Suprapubic skin (tissue), 4 donors: ENCODE data around the gene INHBC. TPM values are rescaled to one million over a fixed set of nuclear protein-coding genes. Genes with fewer than 3 reads are reported as not detected.

Experiments
- DNase-seq, 2 donors: peaks; one replicate each; pipeline ENCODE4 v3.0.0-alpha.2; 2019; ENCODE audit warnings: low spot score in 2 of 2
- H3K27ac ChIP-seq: fragments of 200-600 bp; sonication (generic); one replicate; pipeline ENCODE4 v1.5.1; 2019
- H3K27me3 ChIP-seq: fragments of 200-600 bp; sonication (generic); one replicate; pipeline ENCODE4 v1.5.1; 2019
- H3K36me3 ChIP-seq: fragments of 200-600 bp; sonication (generic); one replicate; pipeline ENCODE4 v1.5.1; 2019
- H3K4me1 ChIP-seq: fragments of 200-600 bp; sonication (generic); one replicate; pipeline ENCODE4 v1.5.1; 2019
- H3K4me3 ChIP-seq: fragments of 200-600 bp; sonication (generic); one replicate; pipeline ENCODE4 v1.5.1; 2019; ENCODE audit warnings: mild to moderate bottlenecking
- H3K9me3 ChIP-seq: fragments of 200-600 bp; sonication (generic); one replicate; pipeline ENCODE4 v1.5.1; 2019
- EP300 ChIP-seq: sonication (generic); formaldehyde crosslinking; IDR thresholded peaks from one replicate; pipeline ENCODE4 v1.6.1; 2017; ENCODE audit warnings: antibody characterized with exemption
- POLR2A ChIP-seq, 2 donors: fragments of 450-650 bp; IDR thresholded peaks; one replicate each; pipeline ENCODE4 v1.6.1; 2017; ENCODE audit warnings: antibody characterized with exemption in 2 of 2, mild to moderate bottlenecking in 2 of 2, moderate library complexity in 2 of 2
- POLR2AphosphoS5 ChIP-seq, 3 donors: sonication (generic); formaldehyde crosslinking; IDR thresholded peaks; one replicate each; pipeline ENCODE4 v1.6.1; 2017; ENCODE audit warnings: antibody characterized with exemption in 3 of 3
- whole genome bisulfite sequencing: methylation state at CpG from one replicate; pipeline ENCODE4 v1.1.5; 2018; 5-methylcytosine and 5-hydroxymethylcytosine counted together
- total RNA-seq, 4 donors: library from RNA; depleted of rRNA; stranded (reverse); fragments of >200 nt; gene quantifications; one replicate each; pipeline ENCODE4 v1.1.0, GENCODE V29; 2016
- TF ChIP-seq, protein P1 (sequence below), 2 donors: fragments of 200-600 bp in 1 of 2; fragments of 450-650 bp in 1 of 2; sonication (generic) in 1 of 2; IDR thresholded peaks; one replicate each; pipeline ENCODE4 v1.5.1; 2016 to 2019; ENCODE audit warnings: antibody characterized with exemption in 2 of 2, mild to moderate bottlenecking in 1 of 2, moderate library complexity in 1 of 2

Gene INHBC
- total RNA-seq, 4 donors from 2014 or later: not detected

DNA sequence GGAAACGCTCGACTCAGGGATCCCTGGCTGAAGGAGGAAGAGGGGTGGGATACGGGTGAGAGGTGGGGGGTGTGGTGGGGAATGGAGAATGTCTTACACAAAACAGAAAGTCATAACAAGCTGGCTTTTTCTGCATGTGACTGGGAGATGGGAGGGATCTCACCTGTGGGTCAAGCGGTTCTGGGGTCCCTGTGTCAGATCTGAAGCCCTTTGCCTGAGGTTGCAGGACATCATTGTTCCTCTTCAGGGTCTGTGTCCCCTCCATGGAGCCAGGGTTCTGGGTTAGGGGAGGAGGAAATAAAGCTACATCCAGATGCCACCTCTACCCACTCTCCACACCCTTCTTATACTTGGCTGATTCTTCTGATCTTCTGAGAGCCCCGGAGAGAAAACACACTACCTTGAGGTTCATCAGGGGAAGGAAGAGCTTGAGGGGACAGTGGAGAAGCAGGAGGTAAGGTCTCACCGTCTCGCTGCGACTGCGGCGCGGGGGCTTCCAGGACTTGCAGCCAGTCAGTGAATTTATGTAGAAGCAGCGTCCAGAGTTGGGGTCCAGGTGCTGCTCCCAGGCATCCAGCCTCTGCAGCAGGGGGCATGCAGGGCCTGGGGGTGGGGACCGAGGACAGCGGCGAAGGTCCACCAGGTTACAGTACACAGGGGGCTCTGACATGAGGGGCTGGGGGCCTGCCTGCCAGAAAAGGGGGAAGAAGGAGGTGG is 42.6 kb downstream of the INHBC start:
- Histone ChIP-seq H3K4me1 (peaks cover 17% of the 10 kb centered on the region), H3K36me3 (no peaks in the 10 kb centered on the region), H3K9me3 (no peaks in the 10 kb centered on the region), H3K27ac (no peak overlapping the region), H3K27me3 (peaks cover 35% of the 10 kb centered on the region), H3K4me3 (peak overlapping the region; percentile 51)
- no peak for TF ChIP-seq POLR2AphosphoS5 (IDR thresholded peaks at IDR 0.05)
- TF ChIP-seq POLR2A (IDR thresholded peaks at IDR 0.05): no peak
- no peak for TF ChIP-seq EP300
- TF ChIP-seq, protein P1, sequence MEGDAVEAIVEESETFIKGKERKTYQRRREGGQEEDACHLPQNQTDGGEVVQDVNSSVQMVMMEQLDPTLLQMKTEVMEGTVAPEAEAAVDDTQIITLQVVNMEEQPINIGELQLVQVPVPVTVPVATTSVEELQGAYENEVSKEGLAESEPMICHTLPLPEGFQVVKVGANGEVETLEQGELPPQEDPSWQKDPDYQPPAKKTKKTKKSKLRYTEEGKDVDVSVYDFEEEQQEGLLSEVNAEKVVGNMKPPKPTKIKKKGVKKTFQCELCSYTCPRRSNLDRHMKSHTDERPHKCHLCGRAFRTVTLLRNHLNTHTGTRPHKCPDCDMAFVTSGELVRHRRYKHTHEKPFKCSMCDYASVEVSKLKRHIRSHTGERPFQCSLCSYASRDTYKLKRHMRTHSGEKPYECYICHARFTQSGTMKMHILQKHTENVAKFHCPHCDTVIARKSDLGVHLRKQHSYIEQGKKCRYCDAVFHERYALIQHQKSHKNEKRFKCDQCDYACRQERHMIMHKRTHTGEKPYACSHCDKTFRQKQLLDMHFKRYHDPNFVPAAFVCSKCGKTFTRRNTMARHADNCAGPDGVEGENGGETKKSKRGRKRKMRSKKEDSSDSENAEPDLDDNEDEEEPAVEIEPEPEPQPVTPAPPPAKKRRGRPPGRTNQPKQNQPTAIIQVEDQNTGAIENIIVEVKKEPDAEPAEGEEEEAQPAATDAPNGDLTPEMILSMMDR (IDR thresholded peaks at IDR 0.05): no peak
- no peak for DNase-seq
- 74% methylated on average over 15 of the region's 15 CpGs for WGBS

DNA sequence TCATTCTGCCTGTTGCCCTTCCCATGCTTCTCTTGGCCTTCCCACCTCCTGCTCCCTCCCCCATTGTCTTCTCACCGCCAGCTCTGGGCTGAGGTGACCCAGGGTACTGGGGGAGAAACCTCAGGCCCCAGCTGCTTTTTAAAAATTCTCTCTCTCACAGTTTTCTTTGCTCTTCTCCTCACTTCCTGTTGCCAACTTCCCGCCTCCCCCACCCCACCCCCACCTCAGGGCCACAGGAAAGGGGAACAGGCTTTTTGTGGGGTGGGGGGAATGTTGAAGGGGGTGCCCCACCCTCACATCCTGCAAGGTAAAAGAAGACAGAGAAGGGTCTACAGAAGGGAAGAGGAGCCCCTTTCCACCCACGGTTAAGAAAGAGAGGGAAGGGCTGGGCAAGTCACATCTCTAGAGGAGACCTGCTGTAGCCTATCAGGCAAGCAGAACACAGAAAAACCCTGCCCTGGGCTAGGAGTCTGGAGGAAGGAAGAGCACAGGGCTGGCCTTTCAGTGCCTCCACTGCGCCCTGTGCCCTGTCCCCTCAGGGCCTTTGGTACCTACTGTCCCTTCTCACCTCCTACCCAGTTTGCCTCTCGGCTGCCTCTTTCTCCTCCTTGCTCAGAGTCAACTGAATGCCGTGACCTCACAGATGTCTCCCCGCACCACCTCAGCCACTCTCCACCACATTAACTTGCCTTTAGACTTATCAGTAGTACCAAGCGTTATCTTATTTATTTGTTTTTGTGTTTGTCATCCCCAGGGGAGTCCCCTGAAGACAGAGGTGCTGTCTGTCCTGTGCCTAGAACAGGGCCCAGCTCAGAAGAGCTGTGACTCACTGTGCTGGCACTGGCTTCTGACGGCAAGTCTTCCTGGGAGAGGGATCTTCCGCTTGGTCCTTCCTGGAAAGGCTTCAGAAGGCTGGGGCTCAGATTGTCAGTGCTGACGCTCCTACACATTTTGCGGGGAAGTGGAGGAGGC is 43.4 kb downstream of the INHBC start:
- TF ChIP-seq POLR2A (IDR thresholded peaks at IDR 0.05) (peak in 1 of 2 donors; percentile 10), EP300 (no peak), POLR2AphosphoS5 (IDR thresholded peaks at IDR 0.05) (no peak)
- TF ChIP-seq, protein P1 (IDR thresholded peaks at IDR 0.05): no peak
- H3K9me3 ChIP-seq: no peaks in the 10 kb centered on the region
- DNase-seq: no peak
- peaks cover 32% of the 10 kb centered on the region for H3K27me3 ChIP-seq
- H3K4me3 ChIP-seq: peak overlapping the region; percentile 51
- peak overlapping the region; percentile 19 for H3K27ac ChIP-seq
- WGBS: 65% methylated on average over 12 of the region's 12 CpGs
- H3K4me1 ChIP-seq: peaks cover 17% of the 10 kb centered on the region
- no peaks in the 10 kb centered on the region for H3K36me3 ChIP-seq

DNA sequence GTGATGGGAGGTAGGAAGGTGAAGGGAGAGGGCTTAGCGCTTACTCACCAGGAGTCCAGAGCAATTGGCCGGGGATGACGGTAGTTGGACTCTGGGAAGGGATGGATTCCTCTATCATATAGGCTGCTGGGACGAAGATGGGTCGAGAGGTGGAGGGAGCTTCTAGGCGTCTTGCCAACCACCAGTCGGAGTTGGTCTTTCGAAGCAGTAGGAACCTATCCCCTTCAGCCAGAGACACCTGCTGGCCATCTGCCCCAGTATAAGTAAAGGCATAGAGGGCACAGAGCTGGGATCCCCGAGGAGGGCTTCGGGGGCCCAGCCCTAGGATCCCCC is 44.4 kb downstream of the INHBC start:
- TF ChIP-seq EP300 (no peak), POLR2AphosphoS5 (IDR thresholded peaks at IDR 0.05) (no peak), POLR2A (IDR thresholded peaks at IDR 0.05) (no peak)
- TF ChIP-seq, protein P1 (IDR thresholded peaks at IDR 0.05): no peak
- no peak overlapping the region for H3K27ac ChIP-seq
- peaks cover 17% of the 10 kb centered on the region for H3K4me1 ChIP-seq
- DNase-seq: no peak
- H3K27me3 ChIP-seq: peaks cover 29% of the 10 kb centered on the region
- WGBS: 77% methylated on average over 10 of the region's 10 CpGs
- no peaks in the 10 kb centered on the region for H3K36me3 ChIP-seq
- no peak overlapping the region for H3K4me3 ChIP-seq
- no peaks in the 10 kb centered on the region for H3K9me3 ChIP-seq

DNA sequence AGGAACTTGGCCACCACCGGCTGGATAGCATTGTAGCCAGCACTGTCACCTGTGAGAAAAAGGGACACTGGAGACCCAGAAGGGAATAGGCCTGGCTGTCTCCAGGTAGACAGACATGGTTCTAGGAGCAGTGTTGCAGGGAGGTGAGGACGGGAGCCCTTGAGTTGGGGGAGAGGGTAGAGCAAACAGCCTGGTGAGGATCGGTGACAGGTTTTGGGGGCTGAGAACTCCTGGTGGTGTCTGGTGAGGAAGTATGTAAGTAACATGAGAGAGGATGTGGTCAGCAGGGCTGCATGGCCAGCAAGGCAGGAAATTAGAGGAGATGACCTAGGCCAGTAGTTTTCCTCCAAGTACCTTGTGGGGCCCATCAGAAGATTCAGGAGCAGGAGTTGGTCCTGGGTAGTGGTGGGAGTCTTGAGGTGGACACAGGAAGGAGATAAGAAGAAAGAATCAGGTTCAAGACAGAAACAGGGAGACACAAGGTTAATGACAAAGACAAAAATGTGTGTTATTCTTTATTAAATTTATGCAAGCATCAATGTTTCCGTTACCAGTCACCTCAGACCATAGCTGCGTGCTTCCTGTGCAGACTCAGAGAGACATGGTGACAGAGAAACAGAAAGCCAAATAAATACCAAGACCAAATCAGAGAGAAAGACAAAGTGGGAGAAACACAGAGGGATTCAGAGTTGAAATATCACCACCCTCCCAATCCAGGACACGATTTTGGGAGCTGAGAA is 45.0 kb downstream of the INHBC start, which contains the start of gene ARHGAP9:
TSS of gene ARHGAP9 (minus strand) at position 491 of the 740 bp plus-strand sequence. CDS start at position 31, 460 bp downstream.
- Histone ChIP-seq H3K36me3 (no peaks in the 10 kb centered on the region), H3K4me1 (peaks cover 17% of the 10 kb centered on the region), H3K27me3 (peaks cover 29% of the 10 kb centered on the region), H3K9me3 (no peaks in the 10 kb centered on the region), H3K27ac (peak within 1 kb of the TSS; percentile 19), H3K4me3 (no peak within 1 kb of the TSS)
- TF ChIP-seq, protein P1 (IDR thresholded peaks at IDR 0.05): no peak
- TF ChIP-seq POLR2AphosphoS5 (IDR thresholded peaks at IDR 0.05) (no peak), EP300 (no peak), POLR2A (IDR thresholded peaks at IDR 0.05) (no peak)
- WGBS: 71% methylated on average over 6 of the region's 6 CpGs
- no peak for DNase-seq
